Stimulated activated CD8-positive, alpha-beta memory T cell treated with anti-CD3 and anti-CD28 coated beads, Interleukin-15, amount 100 ng/mL, for 1 hour (primary cell): ENCODE data around the gene ENHO.

ENCODE experiments used
- DNase-seq: peaks from one replicate; pipeline ENCODE4 v3.0.0-alpha.2; 2020; ENCODE audit warnings: low read depth

ENHO gene

GRCh38 chr9:34475097-34475496 is 47.7 kb downstream of the ENHO start:
- DNase-seq = no peak
